ENCODE data around the gene ORAI2. TPM values are rescaled to one million over a fixed set of nuclear protein-coding genes. Genes with fewer than 3 reads are reported as not detected.
"Not testable (repeated sequence)": the region's sequence is repeated elsewhere in the genome, so short reads cannot be mapped to it uniquely, and the experiment has no call there.

ORAI2 gene
- total and polyA plus RNA-seq, 8 donors = 4.1 to 13.5 (median 7.1) TPM

GRCh38 chr7:102453319-102453718 lies 19.9 kb downstream of the ORAI2 start:
- peaks cover 0 to 18% (median 0%) of the 10 kb centered on the region in 3 donors for H3K36me3 ChIP-seq
- ATAC-seq (no peak), FAIRE-seq (no peak), DNase-seq (no peak)
- H3K4me1 ChIP-seq = no peaks in the 10 kb centered on the region
- H3K27me3 ChIP-seq = no peaks in the 10 kb centered on the region
- TF ChIP-seq CTCF (IDR thresholded peaks at IDR 0.05) = no peak
- no peaks in the 10 kb centered on the region for H3K9me3 ChIP-seq
- no peak overlapping the region for H3K27ac ChIP-seq
- 63 to 67% methylated on average over 7 of the region's 7 CpGs for WGBS, 2 donors
- intact Hi-C loops (cut with DNase I) = no loop called here
- H3K4me3 ChIP-seq = no peak overlapping the region

- no peak overlapping the region for H3K4me3 ChIP-seq
- no peak for DNase-seq
- intact Hi-C loops (cut with DNase I) = no loop called here
- no peak for ATAC-seq
- H3K36me3 ChIP-seq = peaks cover 0 to 19% (median 0%) of the 10 kb centered on the region in 3 donors
- FAIRE-seq = no peak
- H3K27me3 ChIP-seq = no peaks in the 10 kb centered on the region
- no peak for TF ChIP-seq CTCF (IDR thresholded peaks at IDR 0.05)
- no peaks in the 10 kb centered on the region for H3K4me1 ChIP-seq
- 65 to 73% methylated on average over 12 of the region's 12 CpGs for WGBS, 2 donors
- H3K27ac ChIP-seq = no peak overlapping the region
- no peaks in the 10 kb centered on the region for H3K9me3 ChIP-seq
These were observed 21.1 kb downstream of the ORAI2 start for GRCh38 chr7:102454468-102454867.

- H3K4me3 ChIP-seq; H3K4me1 ChIP-seq; FAIRE-seq; ATAC-seq; H3K27ac ChIP-seq; intact Hi-C loops (cut with DNase I); DNase-seq; H3K27me3 ChIP-seq; H3K9me3 ChIP-seq: not testable (repeated sequence)
- WGBS, 2 donors = 94 to 95% methylated on average over 10 of the region's 10 CpGs
- H3K36me3 ChIP-seq = peaks cover 0 to 19% (median 0%) of the 10 kb centered on the region in 3 donors
These were observed 21.6 kb downstream of the ORAI2 start for GRCh38 chr7:102454932-102455331.

- H3K4me1 ChIP-seq = no peaks in the 10 kb centered on the region
- no peaks in the 10 kb centered on the region for H3K9me3 ChIP-seq
- H3K27ac ChIP-seq = no peak overlapping the region
- H3K4me3 ChIP-seq = no peak overlapping the region
- DNase-seq = no peak
- FAIRE-seq = no peak
- no peak for ATAC-seq
- TF ChIP-seq CTCF (IDR thresholded peaks at IDR 0.05) = no peak
- intact Hi-C loops (cut with DNase I) = no loop called here
- peaks cover 0 to 19% (median 0%) of the 10 kb centered on the region in 3 donors for H3K36me3 ChIP-seq
- WGBS, 2 donors = 91% methylated on average over 11 of the region's 11 CpGs
- no peaks in the 10 kb centered on the region for H3K27me3 ChIP-seq
These were observed 22.2 kb downstream of the ORAI2 start for GRCh38 chr7:102455596-102455995.

GRCh38 chr7:102456327-102456726 lies 23.0 kb downstream of the ORAI2 start:
- DNase-seq = no peak
- no peak for ATAC-seq
- 89 to 93% methylated on average over 10 of the region's 10 CpGs for WGBS, 2 donors

More at GRCh38 chr7:102456327-102456726, 23.0 kb downstream of the ORAI2 start:
- no peaks in the 10 kb centered on the region for H3K27me3 ChIP-seq
- no peaks in the 10 kb centered on the region for H3K9me3 ChIP-seq
- H3K4me3 ChIP-seq = no peak overlapping the region
- H3K27ac ChIP-seq = no peak overlapping the region
- intact Hi-C loops (cut with DNase I) = no loop called here
- peaks cover 0 to 19% (median 0%) of the 10 kb centered on the region in 3 donors for H3K36me3 ChIP-seq
- no peak for TF ChIP-seq CTCF (IDR thresholded peaks at IDR 0.05)
- no peaks in the 10 kb centered on the region for H3K4me1 ChIP-seq
- FAIRE-seq = no peak

All from pancreas (tissue), 10 donors.